HEK293 (cell line): ENCODE results near the gene MOG.

Experiments
- CTCF ChIA-PET: fragments of 350-600 bp; formaldehyde crosslinking; extraction: SDS; loops from one replicate; lab custom pipeline; 2021; ENCODE audit warnings: antibody characterized with exemption; lab: Yijun Ruan, JAX
- POLR2A ChIA-PET: fragments of 300-600 bp; formaldehyde crosslinking; extraction: SDS; loops from one replicate; lab custom pipeline; 2020; ENCODE audit warnings: antibody characterized with exemption, inconsistent platforms; lab: Yijun Ruan, JAX
- H3K27ac ChIP-seq: fragments of 200-500 bp; sonication (Bioruptor generic); 2 replicates; pipeline ENCODE4 v1.5.1; 2014; ENCODE audit warnings: low read depth, low read length, control low read depth, inconsistent platforms; ENCODE audit errors: extremely low read depth
- H3K36me3 ChIP-seq, 2 experiments: fragments of 200-500 bp in 1 of 2; sonication (Bioruptor generic) in 1 of 2; 1 replicate in 1 of 2; 2 replicates in 1 of 2; pipeline ENCODE4 v1.5.1; 2014 to 2017; ENCODE audit warnings: inconsistent platforms in 2 of 2, low read length in 2 of 2; ENCODE audit not compliant: control insufficient read depth in 2 of 2, insufficient read depth in 1 of 2
- H3K4me1 ChIP-seq: fragments of 200-500 bp; sonication (Bioruptor generic); 2 replicates; pipeline ENCODE4 v1.5.1; 2014; ENCODE audit warnings: mild to moderate bottlenecking, low read length, inconsistent platforms; ENCODE audit not compliant: control insufficient read depth, insufficient read depth
- H3K4me3 ChIP-seq: 2 replicates; pipeline ENCODE4 v1.5.1; 2011; ENCODE audit warnings: low read depth, mild to moderate bottlenecking, control low read depth, low read length, moderate library complexity
- H3K9me3 ChIP-seq: fragments of 200-500 bp; sonication (Bioruptor generic); 2 replicates; pipeline ENCODE4 v1.5.1; 2014; ENCODE audit warnings: low read depth, low read length, inconsistent platforms; ENCODE audit not compliant: control insufficient read depth, insufficient read depth
- KLF10 ChIP-seq: fragments of 450-650 bp; IDR thresholded peaks from 2 replicates; pipeline ENCODE4 v1.5.1; 2018; ENCODE audit warnings: missing biosample characterization, mild to moderate bottlenecking, missing genetic modification characterization
- KLF9 ChIP-seq: fragments of 450-650 bp; formaldehyde crosslinking; IDR thresholded peaks from 2 replicates; pipeline ENCODE4 v1.5.1; 2016; ENCODE audit warnings: missing biosample characterization, missing genetic modification characterization, low read depth
- MYNN ChIP-seq: fragments of 450-650 bp; formaldehyde crosslinking; IDR thresholded peaks from 2 replicates; pipeline ENCODE4 v1.5.1; 2016; ENCODE audit warnings: missing biosample characterization, missing genetic modification characterization, borderline replicate concordance
- PRDM1 ChIP-seq: fragments of 450-650 bp; formaldehyde crosslinking; IDR thresholded peaks from 2 replicates; pipeline ENCODE4; 2016; ENCODE audit warnings: missing biosample characterization, missing genetic modification characterization
- SP7 ChIP-seq: fragments of 450-650 bp; formaldehyde crosslinking; IDR thresholded peaks from 2 replicates; pipeline ENCODE4 v1.5.1; 2016; ENCODE audit warnings: missing biosample characterization, missing genetic modification characterization
- ZBTB1 ChIP-seq: fragments of 450-650 bp; formaldehyde crosslinking; IDR thresholded peaks from 2 replicates; pipeline ENCODE4 v1.5.1; 2016; ENCODE audit warnings: missing biosample characterization, missing genetic modification characterization
- ZFP41 ChIP-seq: fragments of 450-650 bp; formaldehyde crosslinking; IDR thresholded peaks from 2 replicates; pipeline ENCODE4 v1.5.1; 2016; ENCODE audit warnings: missing biosample characterization, missing genetic modification characterization, borderline replicate concordance
- ZIC2 ChIP-seq: fragments of 450-650 bp; formaldehyde crosslinking; IDR thresholded peaks from 2 replicates; pipeline ENCODE4 v1.5.1; 2016; ENCODE audit warnings: missing biosample characterization, missing genetic modification characterization
- ZNF132 ChIP-seq: fragments of 450-650 bp; formaldehyde crosslinking; IDR thresholded peaks from 2 replicates; pipeline ENCODE4 v1.5.1; 2017; ENCODE audit warnings: missing biosample characterization, missing genetic modification characterization, borderline replicate concordance
- ZNF133 ChIP-seq: fragments of 450-650 bp; formaldehyde crosslinking; IDR thresholded peaks from 2 replicates; pipeline ENCODE4 v1.5.1; 2016; ENCODE audit warnings: missing biosample characterization, missing genetic modification characterization
- ZNF146 ChIP-seq: fragments of 450-650 bp; formaldehyde crosslinking; IDR thresholded peaks from 2 replicates; pipeline ENCODE4 v1.5.1; 2016; ENCODE audit warnings: missing biosample characterization, missing genetic modification characterization
- ZNF184 ChIP-seq: fragments of 450-650 bp; IDR thresholded peaks from 2 replicates; pipeline ENCODE4 v1.5.1; 2018; ENCODE audit warnings: missing biosample characterization, mild to moderate bottlenecking, missing genetic modification characterization
- ZNF19 ChIP-seq: fragments of 450-650 bp; formaldehyde crosslinking; IDR thresholded peaks from 2 replicates; pipeline ENCODE4; 2016; ENCODE audit warnings: missing biosample characterization, missing genetic modification characterization, low read depth
- ZNF211 ChIP-seq: fragments of 450-650 bp; formaldehyde crosslinking; IDR thresholded peaks from 2 replicates; pipeline ENCODE4 v1.5.1; 2016; ENCODE audit warnings: low read depth, missing biosample characterization, missing genetic modification characterization
- ZNF223 ChIP-seq: fragments of 450-650 bp; formaldehyde crosslinking; IDR thresholded peaks from 2 replicates; pipeline ENCODE4 v1.5.1; 2016; ENCODE audit warnings: missing biosample characterization, missing genetic modification characterization
- ZNF350 ChIP-seq: fragments of 450-650 bp; formaldehyde crosslinking; IDR thresholded peaks from 2 replicates; pipeline ENCODE4 v1.5.0; 2017; ENCODE audit warnings: missing biosample characterization, mild to moderate bottlenecking, missing genetic modification characterization
- ZNF366 ChIP-seq: fragments of 450-650 bp; formaldehyde crosslinking; conservative IDR thresholded peaks from 2 replicates; pipeline ENCODE4 v1.5.1; 2016; ENCODE audit warnings: missing biosample characterization, missing genetic modification characterization
- ZNF37A ChIP-seq: fragments of 450-650 bp; IDR thresholded peaks from 2 replicates; pipeline ENCODE4 v1.5.1; 2018; ENCODE audit warnings: missing biosample characterization, missing genetic modification characterization
- ZNF501 ChIP-seq: fragments of 450-650 bp; formaldehyde crosslinking; IDR thresholded peaks from 2 replicates; pipeline ENCODE4 v1.5.1; 2016; ENCODE audit warnings: missing biosample characterization, missing genetic modification characterization
- ZNF521 ChIP-seq: fragments of 450-650 bp; formaldehyde crosslinking; IDR thresholded peaks from 2 replicates; pipeline ENCODE4 v1.5.1; 2017; ENCODE audit warnings: missing biosample characterization, mild to moderate bottlenecking, missing genetic modification characterization
- ZNF544 ChIP-seq: fragments of 450-650 bp; formaldehyde crosslinking; IDR thresholded peaks from 2 replicates; pipeline ENCODE4 v1.5.0; 2017; ENCODE audit warnings: missing biosample characterization, missing genetic modification characterization
- ZNF670 ChIP-seq: fragments of 450-650 bp; formaldehyde crosslinking; IDR thresholded peaks from 2 replicates; pipeline ENCODE4 v1.5.1; 2016; ENCODE audit warnings: missing biosample characterization, missing genetic modification characterization, low read depth
- ZSCAN16 ChIP-seq: fragments of 450-650 bp; formaldehyde crosslinking; IDR thresholded peaks from 2 replicates; pipeline ENCODE4 v1.5.1; 2016; ENCODE audit warnings: missing biosample characterization, missing genetic modification characterization
- TF ChIP-seq, protein P1 (sequence below): fragments of 450-650 bp; formaldehyde crosslinking; IDR thresholded peaks from 2 replicates; pipeline ENCODE4 v1.5.0; 2017; ENCODE audit warnings: missing biosample characterization, missing genetic modification characterization, borderline replicate concordance
- TF ChIP-seq, protein P2 (sequence below): fragments of 450-650 bp; formaldehyde crosslinking; IDR thresholded peaks from 2 replicates; pipeline ENCODE4 v1.5.1; 2017; ENCODE audit warnings: missing biosample characterization, missing genetic modification characterization
- TF ChIP-seq, protein P3 (sequence below): fragments of 450-650 bp; formaldehyde crosslinking; IDR thresholded peaks from 2 replicates; pipeline ENCODE4 v1.5.1; 2016; ENCODE audit warnings: missing biosample characterization, missing genetic modification characterization
- TF ChIP-seq, protein P4 (sequence below): fragments of 450-650 bp; formaldehyde crosslinking; IDR thresholded peaks from 2 replicates; pipeline ENCODE4 v1.5.1; 2016; ENCODE audit warnings: missing biosample characterization, missing genetic modification characterization
- TF ChIP-seq, protein P5 (sequence below): IDR thresholded peaks from 2 replicates; pipeline ENCODE4 v1.6.1; 2011; ENCODE audit warnings: mild to moderate bottlenecking, low read depth, low read length, borderline replicate concordance

MOG gene

DNA sequence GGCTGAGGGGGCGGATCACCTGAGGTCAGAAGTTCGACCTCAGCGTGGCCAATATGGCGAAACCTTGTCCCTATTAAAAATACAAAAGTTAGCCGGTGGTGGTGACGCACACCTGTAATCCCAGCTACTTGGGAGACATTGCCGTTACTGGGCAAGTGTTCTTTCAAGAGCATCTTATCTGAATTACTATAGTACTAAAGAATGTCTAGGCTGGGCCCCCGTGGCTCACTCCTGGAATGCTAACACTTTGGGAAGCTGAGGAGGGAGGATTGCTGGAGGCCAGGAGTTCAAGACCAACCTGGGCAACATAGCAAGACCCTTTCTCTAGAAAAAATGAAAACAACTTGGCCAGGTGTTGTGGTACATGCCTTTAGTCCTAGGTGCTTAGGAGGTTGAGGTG is 24.9 kb downstream of the MOG start:
- CTCF ChIA-PET, result interaction anchor here (1.0 to 5.5 kb wide), 4 partner anchors 15 to 32 kb away, joined by 3 to 30 read pairs (median 6); no protein-coding TSS in a partner anchor
- Histone ChIP-seq H3K36me3 (no peaks in the 10 kb centered on the region), H3K27ac (no peak overlapping the region), H3K9me3 (no peaks in the 10 kb centered on the region), H3K4me1 (no peaks in the 10 kb centered on the region), H3K4me3 (no peak overlapping the region)
- POLR2A ChIA-PET, result no interaction called here
- no peak for TF ChIP-seq ZBTB1 (tag by site-specific recombination)

DNA sequence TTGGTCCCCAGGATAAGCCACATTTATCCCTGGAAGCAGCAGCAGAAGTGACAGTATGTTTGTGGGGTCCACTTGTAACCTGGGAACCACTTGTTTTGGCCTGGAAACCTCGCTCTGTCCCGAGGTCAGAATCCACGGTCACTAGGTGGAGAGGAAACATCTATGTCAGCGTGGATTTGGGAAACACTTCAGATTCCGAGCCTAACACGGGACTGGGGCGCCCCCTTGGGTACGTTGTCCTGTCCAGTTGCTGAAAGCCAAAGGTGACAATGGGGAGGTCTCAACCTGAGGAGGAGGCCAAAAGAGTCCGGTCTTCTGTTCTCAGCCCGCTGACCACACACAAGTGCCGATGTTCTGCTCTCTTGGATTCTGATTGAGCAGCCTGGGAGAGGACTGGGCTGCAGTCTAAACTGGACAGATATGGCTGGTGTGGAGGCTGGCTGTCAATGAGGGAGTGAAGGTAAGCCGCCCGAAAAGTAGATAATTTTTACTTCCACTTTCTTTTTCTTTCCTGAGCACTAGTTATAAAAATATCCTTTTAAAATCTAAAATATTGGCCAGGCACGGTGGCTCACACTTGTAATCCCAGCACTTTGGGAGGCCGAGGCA is 28.9 kb downstream of the MOG start:
- ChIA-PET CTCF (interaction anchor here (0.8 to 5.5 kb wide), 3 partner anchors 11 to 149 kb away, joined by 5 to 30 read pairs (median 17); no protein-coding TSS in a partner anchor), POLR2A (no interaction called here)
- no peak for TF ChIP-seq ZNF223 (tag by site-specific recombination)
- no peak for TF ChIP-seq ZNF37A
- TF ChIP-seq, protein P1, sequence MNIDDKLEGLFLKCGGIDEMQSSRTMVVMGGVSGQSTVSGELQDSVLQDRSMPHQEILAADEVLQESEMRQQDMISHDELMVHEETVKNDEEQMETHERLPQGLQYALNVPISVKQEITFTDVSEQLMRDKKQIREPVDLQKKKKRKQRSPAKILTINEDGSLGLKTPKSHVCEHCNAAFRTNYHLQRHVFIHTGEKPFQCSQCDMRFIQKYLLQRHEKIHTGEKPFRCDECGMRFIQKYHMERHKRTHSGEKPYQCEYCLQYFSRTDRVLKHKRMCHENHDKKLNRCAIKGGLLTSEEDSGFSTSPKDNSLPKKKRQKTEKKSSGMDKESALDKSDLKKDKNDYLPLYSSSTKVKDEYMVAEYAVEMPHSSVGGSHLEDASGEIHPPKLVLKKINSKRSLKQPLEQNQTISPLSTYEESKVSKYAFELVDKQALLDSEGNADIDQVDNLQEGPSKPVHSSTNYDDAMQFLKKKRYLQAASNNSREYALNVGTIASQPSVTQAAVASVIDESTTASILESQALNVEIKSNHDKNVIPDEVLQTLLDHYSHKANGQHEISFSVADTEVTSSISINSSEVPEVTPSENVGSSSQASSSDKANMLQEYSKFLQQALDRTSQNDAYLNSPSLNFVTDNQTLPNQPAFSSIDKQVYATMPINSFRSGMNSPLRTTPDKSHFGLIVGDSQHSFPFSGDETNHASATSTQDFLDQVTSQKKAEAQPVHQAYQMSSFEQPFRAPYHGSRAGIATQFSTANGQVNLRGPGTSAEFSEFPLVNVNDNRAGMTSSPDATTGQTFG (tag by site-specific recombination), result no peak
- no peak for TF ChIP-seq ZNF184 (tag by site-specific recombination)
- no peak for TF ChIP-seq ZNF670 (tag by site-specific recombination)
- TF ChIP-seq, protein P2, sequence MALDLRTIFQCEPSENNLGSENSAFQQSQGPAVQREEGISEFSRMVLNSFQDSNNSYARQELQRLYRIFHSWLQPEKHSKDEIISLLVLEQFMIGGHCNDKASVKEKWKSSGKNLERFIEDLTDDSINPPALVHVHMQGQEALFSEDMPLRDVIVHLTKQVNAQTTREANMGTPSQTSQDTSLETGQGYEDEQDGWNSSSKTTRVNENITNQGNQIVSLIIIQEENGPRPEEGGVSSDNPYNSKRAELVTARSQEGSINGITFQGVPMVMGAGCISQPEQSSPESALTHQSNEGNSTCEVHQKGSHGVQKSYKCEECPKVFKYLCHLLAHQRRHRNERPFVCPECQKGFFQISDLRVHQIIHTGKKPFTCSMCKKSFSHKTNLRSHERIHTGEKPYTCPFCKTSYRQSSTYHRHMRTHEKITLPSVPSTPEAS, result no peak
- no peak for TF ChIP-seq PRDM1 (tag by site-specific recombination)
- TF ChIP-seq ZNF146 (tag by site-specific recombination), result no peak
- TF ChIP-seq SP7, result no peak
- no peak for TF ChIP-seq ZNF19 (tag by site-specific recombination)
- TF ChIP-seq ZSCAN16 (tag by site-specific recombination), result no peak
- TF ChIP-seq ZNF350 (tag by site-specific recombination), result no peak
- no peak for TF ChIP-seq ZNF132 (tag by site-specific recombination)
- TF ChIP-seq ZIC2 (tag by site-specific recombination), result no peak
- no peak for TF ChIP-seq MYNN
- TF ChIP-seq, protein P3, sequence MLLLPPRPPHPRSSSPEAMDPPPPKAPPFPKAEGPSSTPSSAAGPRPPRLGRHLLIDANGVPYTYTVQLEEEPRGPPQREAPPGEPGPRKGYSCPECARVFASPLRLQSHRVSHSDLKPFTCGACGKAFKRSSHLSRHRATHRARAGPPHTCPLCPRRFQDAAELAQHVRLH (tag by site-specific recombination), result no peak
- TF ChIP-seq ZFP41 (tag by site-specific recombination), result no peak
- no peak for TF ChIP-seq KLF10 (tag by site-specific recombination)
- H3K36me3 ChIP-seq, result no peaks in the 10 kb centered on the region
- H3K27ac ChIP-seq, result no peak overlapping the region
- no peaks in the 10 kb centered on the region for H3K4me1 ChIP-seq
- no peaks in the 10 kb centered on the region for H3K9me3 ChIP-seq
- no peak overlapping the region for H3K4me3 ChIP-seq

DNA sequence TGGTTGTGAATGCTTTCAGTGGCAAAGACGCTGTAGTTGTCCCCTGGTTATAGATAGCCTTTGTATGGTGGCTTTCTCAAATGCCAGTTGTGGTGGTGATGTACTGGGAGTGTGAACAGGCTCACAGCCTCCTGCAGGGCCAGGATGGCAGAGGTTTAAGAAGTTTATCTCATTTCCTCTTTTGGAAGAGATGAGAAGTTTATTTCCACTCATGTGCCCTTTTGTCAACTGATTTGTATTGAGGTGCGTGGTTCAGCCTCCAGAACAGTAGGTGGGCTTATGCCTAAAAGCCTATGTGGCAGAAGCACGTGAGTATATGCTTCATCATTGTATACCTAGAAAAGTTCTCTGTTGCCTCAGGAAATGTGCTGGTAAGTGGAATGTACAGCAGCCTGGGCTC is 37.7 kb downstream of the MOG start:
- Histone ChIP-seq H3K36me3 (no peaks in the 10 kb centered on the region), H3K4me1 (no peaks in the 10 kb centered on the region), H3K27ac (no peak overlapping the region), H3K4me3 (no peak overlapping the region), H3K9me3 (no peaks in the 10 kb centered on the region)
- POLR2A ChIA-PET, result interaction anchor here (0.6 kb wide), 1 partner anchor 65 kb away, joined by 3 read pairs; no protein-coding TSS in a partner anchor
- CTCF ChIA-PET, result interaction anchor here (0.7 to 7.2 kb wide), 4 partner anchors 42 to 493 kb away, joined by 3 to 164 read pairs (median 37); partner anchors contain the start of gene MOG
- TF ChIP-seq, protein P4, sequence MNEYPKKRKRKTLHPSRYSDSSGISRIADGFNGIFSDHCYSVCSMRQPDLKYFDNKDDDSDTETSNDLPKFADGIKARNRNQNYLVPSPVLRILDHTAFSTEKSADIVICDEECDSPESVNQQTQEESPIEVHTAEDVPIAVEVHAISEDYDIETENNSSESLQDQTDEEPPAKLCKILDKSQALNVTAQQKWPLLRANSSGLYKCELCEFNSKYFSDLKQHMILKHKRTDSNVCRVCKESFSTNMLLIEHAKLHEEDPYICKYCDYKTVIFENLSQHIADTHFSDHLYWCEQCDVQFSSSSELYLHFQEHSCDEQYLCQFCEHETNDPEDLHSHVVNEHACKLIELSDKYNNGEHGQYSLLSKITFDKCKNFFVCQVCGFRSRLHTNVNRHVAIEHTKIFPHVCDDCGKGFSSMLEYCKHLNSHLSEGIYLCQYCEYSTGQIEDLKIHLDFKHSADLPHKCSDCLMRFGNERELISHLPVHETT (tag by site-specific recombination), result no peak
- TF ChIP-seq ZNF544 (tag by site-specific recombination), result no peak
- TF ChIP-seq, protein P5, sequence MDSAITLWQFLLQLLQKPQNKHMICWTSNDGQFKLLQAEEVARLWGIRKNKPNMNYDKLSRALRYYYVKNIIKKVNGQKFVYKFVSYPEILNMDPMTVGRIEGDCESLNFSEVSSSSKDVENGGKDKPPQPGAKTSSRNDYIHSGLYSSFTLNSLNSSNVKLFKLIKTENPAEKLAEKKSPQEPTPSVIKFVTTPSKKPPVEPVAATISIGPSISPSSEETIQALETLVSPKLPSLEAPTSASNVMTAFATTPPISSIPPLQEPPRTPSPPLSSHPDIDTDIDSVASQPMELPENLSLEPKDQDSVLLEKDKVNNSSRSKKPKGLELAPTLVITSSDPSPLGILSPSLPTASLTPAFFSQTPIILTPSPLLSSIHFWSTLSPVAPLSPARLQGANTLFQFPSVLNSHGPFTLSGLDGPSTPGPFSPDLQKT, result no peak
- no peak for TF ChIP-seq KLF9
- no peak for TF ChIP-seq ZNF366 (tag by site-specific recombination)
- no peak for TF ChIP-seq ZNF133 (tag by site-specific recombination)
- no peak for TF ChIP-seq ZNF501 (tag by site-specific recombination)
- TF ChIP-seq ZNF211 (tag by site-specific recombination), result no peak
- no peak for TF ChIP-seq ZNF521 (tag by site-specific recombination)
